ENCODE data around the gene ZDHHC21.

- no peak for TF ChIP-seq EZH2 (IDR thresholded peaks at IDR 0.05; ENCODE audit: borderline replicate concordance, low read length)
- TF ChIP-seq, protein P1, sequence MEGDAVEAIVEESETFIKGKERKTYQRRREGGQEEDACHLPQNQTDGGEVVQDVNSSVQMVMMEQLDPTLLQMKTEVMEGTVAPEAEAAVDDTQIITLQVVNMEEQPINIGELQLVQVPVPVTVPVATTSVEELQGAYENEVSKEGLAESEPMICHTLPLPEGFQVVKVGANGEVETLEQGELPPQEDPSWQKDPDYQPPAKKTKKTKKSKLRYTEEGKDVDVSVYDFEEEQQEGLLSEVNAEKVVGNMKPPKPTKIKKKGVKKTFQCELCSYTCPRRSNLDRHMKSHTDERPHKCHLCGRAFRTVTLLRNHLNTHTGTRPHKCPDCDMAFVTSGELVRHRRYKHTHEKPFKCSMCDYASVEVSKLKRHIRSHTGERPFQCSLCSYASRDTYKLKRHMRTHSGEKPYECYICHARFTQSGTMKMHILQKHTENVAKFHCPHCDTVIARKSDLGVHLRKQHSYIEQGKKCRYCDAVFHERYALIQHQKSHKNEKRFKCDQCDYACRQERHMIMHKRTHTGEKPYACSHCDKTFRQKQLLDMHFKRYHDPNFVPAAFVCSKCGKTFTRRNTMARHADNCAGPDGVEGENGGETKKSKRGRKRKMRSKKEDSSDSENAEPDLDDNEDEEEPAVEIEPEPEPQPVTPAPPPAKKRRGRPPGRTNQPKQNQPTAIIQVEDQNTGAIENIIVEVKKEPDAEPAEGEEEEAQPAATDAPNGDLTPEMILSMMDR (conservative IDR thresholded peaks at IDR 0.05 in 1 of 2, IDR thresholded peaks at IDR 0.05 in 1 of 2; ENCODE audit: extremely low read depth in 1 of 2, insufficient read depth in 1 of 2, low read depth in 1 of 2, low read length in 2 of 2), result no peak
Observed at GRCh38 chr9:14584571-14584970, 108.7 kb downstream of the ZDHHC21 start.

All from mammary epithelial cell (primary cell).